ENCODE results near the gene RPL21.
"Not testable (repeated sequence)": the region's sequence is repeated elsewhere in the genome, so short reads cannot be mapped to it uniquely, and the experiment has no call there.

The RPL21 gene

GRCh38 chr13:27251166-27252091, at the start of gene RPL21:
Gene RPL21 (plus strand): TSS chr13:27251558. CDS start chr13:27253777, 2,219 bp downstream.
- DNase-seq, result peak; percentile 86

GRCh38 chr13:27201661-27202060, 49.7 kb upstream of the RPL21 start:
- no peak for DNase-seq

- DNase-seq, result no peak
Observed at GRCh38 chr13:27203186-27203585, 48.2 kb upstream of the RPL21 start.

GRCh38 chr13:27203854-27204253, 47.5 kb upstream of the RPL21 start:
- DNase-seq, result no peak

- DNase-seq, result no peak
Observed at GRCh38 chr13:27208514-27208913, 42.8 kb upstream of the RPL21 start.

- DNase-seq, result no peak
Observed at GRCh38 chr13:27211271-27211670, 40.1 kb upstream of the RPL21 start.

GRCh38 chr13:27211771-27212364, 39.5 kb upstream of the RPL21 start:
- no peak for DNase-seq

- not testable (repeated sequence) for DNase-seq
Observed at GRCh38 chr13:27213386-27213785, 38.0 kb upstream of the RPL21 start.

- DNase-seq, result not testable (repeated sequence)
Observed at GRCh38 chr13:27217791-27218190, 33.6 kb upstream of the RPL21 start.

GRCh38 chr13:27218861-27219260, 32.5 kb upstream of the RPL21 start:
- not testable (repeated sequence) for DNase-seq

GRCh38 chr13:27219611-27220010, 31.7 kb upstream of the RPL21 start:
- DNase-seq, result no peak

- not testable (repeated sequence) for DNase-seq
Observed at GRCh38 chr13:27222100-27222499, 29.3 kb upstream of the RPL21 start.

- no peak for DNase-seq
Observed at GRCh38 chr13:27226991-27227390, 24.4 kb upstream of the RPL21 start.

GRCh38 chr13:27228131-27228530, 23.2 kb upstream of the RPL21 start:
- no peak for DNase-seq

- DNase-seq, result no peak
Observed at GRCh38 chr13:27229642-27230041, 21.7 kb upstream of the RPL21 start.

- DNase-seq, result no peak
Observed at GRCh38 chr13:27233964-27234363, 17.4 kb upstream of the RPL21 start.

GRCh38 chr13:27236478-27236877, 14.9 kb upstream of the RPL21 start:
- no peak for DNase-seq

GRCh38 chr13:27242702-27243101, 8.7 kb upstream of the RPL21 start:
- DNase-seq, result no peak

GRCh38 chr13:27245610-27246009, 5.7 kb upstream of the RPL21 start:
- no peak for DNase-seq

- DNase-seq, result no peak
Observed at GRCh38 chr13:27250833-27251165, 559 bp upstream of the RPL21 start.

GRCh38 chr13:27252467-27252866, 1.1 kb downstream of the RPL21 start:
- no peak for DNase-seq

GRCh38 chr13:27257233-27257568, 5.8 kb downstream of the RPL21 start:
- no peak for DNase-seq

- no peak for DNase-seq
Observed at GRCh38 chr13:27257648-27258253, 6.4 kb downstream of the RPL21 start.
